GM06990 (cell line): ENCODE results near the gene CNTNAP2.

Experiments
- DNase-seq: peaks from one replicate; pipeline ENCODE4 v3.0.0-alpha.2; 2011; ENCODE audit not compliant: insufficient read length; ENCODE audit errors: extremely low read depth
- H3K27me3 ChIP-seq: replicated peaks from 2 replicates; pipeline ENCODE4 v1.6.0; 2011; ENCODE audit warnings: low read length; ENCODE audit not compliant: control insufficient read depth, insufficient read depth
- H3K36me3 ChIP-seq: 2 replicates; pipeline ENCODE4 v1.5.1; 2011; ENCODE audit warnings: low read length; ENCODE audit not compliant: control insufficient read depth, insufficient read depth
- H3K4me3 ChIP-seq: replicated peaks from 2 replicates; pipeline ENCODE4 v1.5.1; 2011; ENCODE audit warnings: low read depth, mild to moderate bottlenecking, control low read depth, low read length
- CTCF ChIP-seq: IDR thresholded peaks from 2 replicates; pipeline ENCODE4 v1.5.1; 2011; ENCODE audit warnings: low read length, control low read depth, mild to moderate bottlenecking, inconsistent platforms; ENCODE audit not compliant: insufficient read depth, poor library complexity, severe bottlenecking

CNTNAP2 gene

GRCh38 chr7:146201945-146202344, 85.3 kb downstream of the CNTNAP2 start:
- Histone ChIP-seq H3K4me3 (no peak overlapping the region), H3K27me3 (no peaks in the 10 kb centered on the region), H3K36me3 (no peaks in the 10 kb centered on the region)
- DNase-seq, result no peak
- no peak for TF ChIP-seq CTCF

GRCh38 chr7:146206270-146206669, 89.7 kb downstream of the CNTNAP2 start:
- no peaks in the 10 kb centered on the region for H3K27me3 ChIP-seq
- DNase-seq, result no peak
- TF ChIP-seq CTCF, result no peak
- H3K36me3 ChIP-seq, result no peaks in the 10 kb centered on the region
- no peak overlapping the region for H3K4me3 ChIP-seq

GRCh38 chr7:146208492-146208891, 91.9 kb downstream of the CNTNAP2 start:
- no peak for DNase-seq
- H3K36me3 ChIP-seq, result no peaks in the 10 kb centered on the region
- no peak for TF ChIP-seq CTCF

GRCh38 chr7:146214842-146215241, 98.2 kb downstream of the CNTNAP2 start:
- no peak overlapping the region for H3K4me3 ChIP-seq
- no peaks in the 10 kb centered on the region for H3K36me3 ChIP-seq
- no peaks in the 10 kb centered on the region for H3K27me3 ChIP-seq
- no peak for DNase-seq
- no peak for TF ChIP-seq CTCF

More at GRCh38 chr7:146208492-146208891, 91.9 kb downstream of the CNTNAP2 start:
- H3K4me3 ChIP-seq, result no peak overlapping the region
- no peaks in the 10 kb centered on the region for H3K27me3 ChIP-seq

GRCh38 chr7:146216396-146217041, 99.9 kb downstream of the CNTNAP2 start:
- DNase-seq, result no peak
- no peak for TF ChIP-seq CTCF
- Histone ChIP-seq H3K27me3 (no peaks in the 10 kb centered on the region), H3K4me3 (no peak overlapping the region), H3K36me3 (no peaks in the 10 kb centered on the region)

- no peak overlapping the region for H3K4me3 ChIP-seq
- no peak for TF ChIP-seq CTCF
- no peaks in the 10 kb centered on the region for H3K36me3 ChIP-seq
- H3K27me3 ChIP-seq, result no peaks in the 10 kb centered on the region
- no peak for DNase-seq
These were observed 107.2 kb downstream of the CNTNAP2 start for GRCh38 chr7:146223851-146224250.
